DOHH2 (cell line): ENCODE data around the gene RAX2.

Experiments
- H3F3A ChIP-seq: fragments of 200-600 bp; sonication (generic), shearing (Covaris generic); 2 replicates; pipeline ENCODE4 v1.6.0; 2016; ENCODE audit warnings: antibody characterized with exemption, mild to moderate bottlenecking; ENCODE audit not compliant: control insufficient read depth, insufficient read depth
- H3K27ac ChIP-seq: fragments of 200-600 bp; sonication (generic); 2 replicates; pipeline ENCODE4 v1.5.1; 2014; ENCODE audit warnings: low read depth, mild to moderate bottlenecking, low read length, moderate library complexity
- H3K27me3 ChIP-seq: fragments of 200-600 bp; sonication (generic); 2 replicates; pipeline ENCODE4 v1.6.1; 2014; ENCODE audit warnings: mild to moderate bottlenecking, low read length, mixed read lengths; ENCODE audit not compliant: control insufficient read depth
- H3K36me3 ChIP-seq: fragments of 200-600 bp; sonication (generic); 2 replicates; pipeline ENCODE4 v1.6.1; 2014; ENCODE audit warnings: mild to moderate bottlenecking, low read length, moderate library complexity, mixed read lengths; ENCODE audit not compliant: control insufficient read depth
- H3K4me1 ChIP-seq: fragments of 200-600 bp; sonication (generic); 2 replicates; pipeline ENCODE4 v1.6.1; 2014; ENCODE audit warnings: mild to moderate bottlenecking, low read length, mixed read lengths; ENCODE audit not compliant: control insufficient read depth
- H3K4me2 ChIP-seq: fragments of 200-600 bp; sonication (generic); 2 replicates; pipeline ENCODE4 v1.6.0; 2014; ENCODE audit warnings: mild to moderate bottlenecking, low read length, moderate library complexity
- H3K4me3 ChIP-seq: fragments of 200-600 bp; sonication (generic); 2 replicates; pipeline ENCODE4 v1.5.1; 2014; ENCODE audit warnings: mild to moderate bottlenecking, low read length, mixed read lengths
- H3K79me2 ChIP-seq: fragments of 200-600 bp; sonication (generic); 2 replicates; pipeline ENCODE4 v1.6.1; 2014; ENCODE audit warnings: mild to moderate bottlenecking, low read length, mixed read lengths; ENCODE audit not compliant: control insufficient read depth
- H3K9me2 ChIP-seq: fragments of 200-600 bp; sonication (generic); replicated peaks from 2 replicates; pipeline ENCODE4 v1.6.1; 2014; ENCODE audit warnings: mild to moderate bottlenecking, low read length, mixed read lengths; ENCODE audit not compliant: control insufficient read depth
- H3K9me3 ChIP-seq: fragments of 200-600 bp; sonication (generic); 2 replicates; pipeline ENCODE4 v1.6.1; 2014; ENCODE audit warnings: antibody characterized with exemption, low read length, mixed read lengths; ENCODE audit not compliant: control insufficient read depth, insufficient read depth
- H4K20me1 ChIP-seq: fragments of 200-600 bp; sonication (generic); 2 replicates; pipeline ENCODE4 v1.6.0; 2014; ENCODE audit warnings: low read depth, mild to moderate bottlenecking, antibody characterized with exemption, low read length, moderate library complexity; ENCODE audit not compliant: control insufficient read depth, insufficient read depth
- EZH2phosphoT487 ChIP-seq: fragments of 200-600 bp; sonication (generic); IDR thresholded peaks from 2 replicates; pipeline ENCODE4 v1.6.1; 2017; ENCODE audit warnings: borderline replicate concordance, mild to moderate bottlenecking, antibody characterized with exemption, low read length, moderate library complexity, mixed read lengths
- TF ChIP-seq, protein P1 (sequence below): fragments of 200-600 bp; sonication (generic); IDR thresholded peaks from one replicate; pipeline ENCODE4 v1.5.1; 2014; ENCODE audit warnings: antibody characterized with exemption, mild to moderate bottlenecking, low read depth, low read length; ENCODE audit not compliant: poor library complexity, severe bottlenecking

The RAX2 gene

GRCh38 chr19:3721131-3721886 lies 50.7 kb downstream of the RAX2 start:
- Histone ChIP-seq H3K4me2 (peak overlapping the region; percentile 40), H3K4me1 (peaks cover 3% of the 10 kb centered on the region), H3K27ac (no peak overlapping the region), H3K79me2 (no peaks in the 10 kb centered on the region), H3K27me3 (peaks cover 15% of the 10 kb centered on the region), H3K36me3 (no peaks in the 10 kb centered on the region), H3F3A (no peaks in the 10 kb centered on the region), H3K9me3 (no peaks in the 10 kb centered on the region), H3K9me2 (no peaks in the 10 kb centered on the region), H4K20me1 (no peaks in the 10 kb centered on the region), H3K4me3 (peak overlapping the region; percentile 28; the same call in 1 of the 2 replicates)
- TF ChIP-seq, protein P1, sequence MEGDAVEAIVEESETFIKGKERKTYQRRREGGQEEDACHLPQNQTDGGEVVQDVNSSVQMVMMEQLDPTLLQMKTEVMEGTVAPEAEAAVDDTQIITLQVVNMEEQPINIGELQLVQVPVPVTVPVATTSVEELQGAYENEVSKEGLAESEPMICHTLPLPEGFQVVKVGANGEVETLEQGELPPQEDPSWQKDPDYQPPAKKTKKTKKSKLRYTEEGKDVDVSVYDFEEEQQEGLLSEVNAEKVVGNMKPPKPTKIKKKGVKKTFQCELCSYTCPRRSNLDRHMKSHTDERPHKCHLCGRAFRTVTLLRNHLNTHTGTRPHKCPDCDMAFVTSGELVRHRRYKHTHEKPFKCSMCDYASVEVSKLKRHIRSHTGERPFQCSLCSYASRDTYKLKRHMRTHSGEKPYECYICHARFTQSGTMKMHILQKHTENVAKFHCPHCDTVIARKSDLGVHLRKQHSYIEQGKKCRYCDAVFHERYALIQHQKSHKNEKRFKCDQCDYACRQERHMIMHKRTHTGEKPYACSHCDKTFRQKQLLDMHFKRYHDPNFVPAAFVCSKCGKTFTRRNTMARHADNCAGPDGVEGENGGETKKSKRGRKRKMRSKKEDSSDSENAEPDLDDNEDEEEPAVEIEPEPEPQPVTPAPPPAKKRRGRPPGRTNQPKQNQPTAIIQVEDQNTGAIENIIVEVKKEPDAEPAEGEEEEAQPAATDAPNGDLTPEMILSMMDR: no peak
- no peak for TF ChIP-seq EZH2phosphoT487

DNA sequence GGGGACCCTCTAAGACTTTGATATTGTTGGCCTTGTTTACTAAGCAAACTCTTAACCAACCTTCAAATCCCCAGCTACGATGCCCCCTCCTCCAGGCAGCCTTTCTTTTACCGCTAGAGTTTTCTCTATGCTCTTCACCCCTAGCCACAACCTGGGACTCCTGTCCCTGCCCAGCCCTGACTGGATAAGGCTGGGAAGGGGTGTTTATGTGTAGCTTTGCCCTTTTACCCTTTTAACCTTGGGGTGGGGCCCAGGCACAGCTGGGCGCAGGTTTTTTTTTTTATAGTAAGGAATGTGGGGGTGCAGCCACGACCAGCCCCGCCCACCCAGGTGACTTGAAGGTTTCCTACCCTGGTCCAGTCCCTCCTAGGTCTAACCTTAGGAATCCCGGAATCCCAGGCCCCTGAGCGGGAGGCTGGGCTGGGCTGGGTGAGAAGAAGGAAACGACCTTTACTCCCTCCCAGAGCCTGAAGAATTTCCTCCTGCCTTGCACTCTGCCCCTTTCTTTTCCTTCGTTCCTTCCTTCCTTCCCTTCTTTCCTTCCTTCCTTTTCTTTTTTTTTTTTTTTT lies 51.6 kb downstream of the RAX2 start:
- Histone ChIP-seq H3K9me2 (no peaks in the 10 kb centered on the region), H3K4me3 (no peak overlapping the region), H3F3A (no peaks in the 10 kb centered on the region), H3K4me1 (peaks cover 3% of the 10 kb centered on the region), H3K79me2 (no peaks in the 10 kb centered on the region), H4K20me1 (no peaks in the 10 kb centered on the region), H3K4me2 (no peak overlapping the region), H3K36me3 (no peaks in the 10 kb centered on the region), H3K27ac (no peak overlapping the region), H3K9me3 (no peaks in the 10 kb centered on the region), H3K27me3 (peaks cover 15% of the 10 kb centered on the region)
- TF ChIP-seq, protein P1: no peak
- TF ChIP-seq EZH2phosphoT487: no peak

GRCh38 chr19:3719868-3720267 lies 52.2 kb downstream of the RAX2 start:
- Histone ChIP-seq H3K9me2 (no peaks in the 10 kb centered on the region), H3K27ac (no peak overlapping the region), H4K20me1 (no peaks in the 10 kb centered on the region), H3K4me3 (no peak overlapping the region), H3K4me2 (no peak overlapping the region), H3K79me2 (no peaks in the 10 kb centered on the region), H3K9me3 (no peaks in the 10 kb centered on the region), H3K36me3 (no peaks in the 10 kb centered on the region), H3K27me3 (peaks cover 15% of the 10 kb centered on the region), H3F3A (no peaks in the 10 kb centered on the region), H3K4me1 (peaks cover 3% of the 10 kb centered on the region)
- TF ChIP-seq, protein P1: no peak
- no peak for TF ChIP-seq EZH2phosphoT487
